ENCODE measurements around the gene TBXAS1. TPM values are rescaled to one million over a fixed set of nuclear protein-coding genes. Genes with fewer than 3 reads are reported as not detected.

The TBXAS1 gene
- total and polyA plus RNA-seq, 2 of the 8 experiments (the other 6 are each of a cell fraction or from before 2014, with no cell fraction given): 0.86 to 2.1 TPM

DNA sequence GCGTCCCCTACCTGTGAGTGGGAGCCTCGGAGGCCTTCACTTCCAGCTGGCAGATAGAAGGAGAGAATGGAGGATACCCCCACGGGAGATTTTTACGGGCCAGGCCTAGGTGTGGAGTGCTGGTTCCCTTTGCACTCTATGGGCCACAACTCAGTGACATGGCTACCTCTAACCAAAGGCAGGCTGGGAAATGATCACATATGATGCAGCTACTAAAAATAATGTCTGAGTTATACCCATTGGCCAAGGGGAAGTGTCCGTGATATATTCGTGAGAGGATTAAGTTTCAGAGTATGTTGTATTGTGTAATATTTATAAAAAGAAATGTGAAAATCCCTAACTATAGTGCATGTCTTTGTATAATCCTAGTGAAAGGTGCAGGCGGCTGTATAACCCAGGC, 37.7 kb upstream of the TBXAS1 start:
- no peak for TF ChIP-seq CHD2 (IDR thresholded peaks at IDR 0.05; ENCODE audit: low read length)
- TF ChIP-seq TEAD4 (IDR thresholded peaks at IDR 0.05; ENCODE audit: low read depth, low read length): no peak
- TF ChIP-seq, protein P1, sequence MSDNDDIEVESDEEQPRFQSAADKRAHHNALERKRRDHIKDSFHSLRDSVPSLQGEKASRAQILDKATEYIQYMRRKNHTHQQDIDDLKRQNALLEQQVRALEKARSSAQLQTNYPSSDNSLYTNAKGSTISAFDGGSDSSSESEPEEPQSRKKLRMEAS (IDR thresholded peaks at IDR 0.05): no peak
- TF ChIP-seq CEBPB (IDR thresholded peaks at IDR 0.05; ENCODE audit: low read depth, low read length): no peak
- TF ChIP-seq, protein P2, sequence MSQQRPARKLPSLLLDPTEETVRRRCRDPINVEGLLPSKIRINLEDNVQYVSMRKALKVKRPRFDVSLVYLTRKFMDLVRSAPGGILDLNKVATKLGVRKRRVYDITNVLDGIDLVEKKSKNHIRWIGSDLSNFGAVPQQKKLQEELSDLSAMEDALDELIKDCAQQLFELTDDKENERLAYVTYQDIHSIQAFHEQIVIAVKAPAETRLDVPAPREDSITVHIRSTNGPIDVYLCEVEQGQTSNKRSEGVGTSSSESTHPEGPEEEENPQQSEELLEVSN (IDR thresholded peaks at IDR 0.05): no peak
- no peak for TF ChIP-seq RFX5 (IDR thresholded peaks at IDR 0.05; ENCODE audit: borderline replicate concordance, low read depth, low read length)
- TF ChIP-seq JUN (IDR thresholded peaks at IDR 0.05; ENCODE audit: low read depth, low read length): no peak
- no peak for TF ChIP-seq RXRA (IDR thresholded peaks at IDR 0.05; ENCODE audit: insufficient read depth, low read depth, low read length)
- no peak for TF ChIP-seq YY1 (IDR thresholded peaks at IDR 0.05; ENCODE audit: low read depth, low read length)
- TF ChIP-seq SRF (IDR thresholded peaks at IDR 0.05; ENCODE audit: low read depth, low read length): no peak
- TF ChIP-seq TBP (IDR thresholded peaks at IDR 0.05; ENCODE audit: low read depth, low read length): no peak
- TF ChIP-seq, protein P3, sequence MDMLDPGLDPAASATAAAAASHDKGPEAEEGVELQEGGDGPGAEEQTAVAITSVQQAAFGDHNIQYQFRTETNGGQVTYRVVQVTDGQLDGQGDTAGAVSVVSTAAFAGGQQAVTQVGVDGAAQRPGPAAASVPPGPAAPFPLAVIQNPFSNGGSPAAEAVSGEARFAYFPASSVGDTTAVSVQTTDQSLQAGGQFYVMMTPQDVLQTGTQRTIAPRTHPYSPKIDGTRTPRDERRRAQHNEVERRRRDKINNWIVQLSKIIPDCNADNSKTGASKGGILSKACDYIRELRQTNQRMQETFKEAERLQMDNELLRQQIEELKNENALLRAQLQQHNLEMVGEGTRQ (IDR thresholded peaks at IDR 0.05; ENCODE audit: low read length): no peak
- no peak overlapping the region for H3K14ac ChIP-seq (ENCODE audit: insufficient read length)
- no peaks in the 10 kb centered on the region for H3K4me1 ChIP-seq (replicated peaks in 1 of 4; ENCODE audit: control insufficient read depth in 3 of 4, insufficient read depth in 4 of 4, low read length in 3 of 4)
- H3K27ac ChIP-seq (ENCODE audit: low read depth, low read length): no peak overlapping the region
- no peak overlapping the region for H2BK15ac ChIP-seq (ENCODE audit: low read length)
- H2AFZ ChIP-seq (ENCODE audit: low read length): no peak overlapping the region
- no peaks in the 10 kb centered on the region for H3K23me2 ChIP-seq (ENCODE audit: low read depth, low read length)
- no peak overlapping the region for H4K91ac ChIP-seq (replicated peaks; ENCODE audit: insufficient read length, low read length)
- H3K23ac ChIP-seq (ENCODE audit: insufficient read length): no peak overlapping the region
- DNase-seq (ENCODE audit: low read depth in 1 of 2, low spot score in 2 of 2) (no peak), FAIRE-seq (no peak)
- no peak overlapping the region for H2AK5ac ChIP-seq (ENCODE audit: low read depth, low read length)
- H2BK120ac ChIP-seq (replicated peaks; ENCODE audit: low read depth, low read length): no peak overlapping the region
- no peak overlapping the region for H2BK12ac ChIP-seq (ENCODE audit: low read depth, low read length)
- H3K27me3 ChIP-seq (replicated peaks in 1 of 4; ENCODE audit: control insufficient read depth in 3 of 4, extremely low read depth in 1 of 4, insufficient read depth in 3 of 4, low read length in 3 of 4): no peaks in the 10 kb centered on the region
- no peaks in the 10 kb centered on the region for H3K36me3 ChIP-seq (ENCODE audit: control insufficient read depth in 2 of 4, insufficient read depth in 4 of 4, low read length in 3 of 4)
- no peak overlapping the region for H3K56ac ChIP-seq (replicated peaks; ENCODE audit: insufficient read length, low read depth, low read length)
- H2BK20ac ChIP-seq (ENCODE audit: low read length): no peak overlapping the region
- H3K79me2 ChIP-seq (ENCODE audit: control insufficient read depth in 1 of 2, insufficient read depth in 2 of 2, low read length in 2 of 2): no peaks in the 10 kb centered on the region
- no peaks in the 10 kb centered on the region for H3K9me3 ChIP-seq (ENCODE audit: insufficient read depth in 2 of 2, low read depth in 1 of 2, low read length in 1 of 2)
- no peak overlapping the region for H4K5ac ChIP-seq (ENCODE audit: insufficient read length, low read depth, low read length)
- no peak overlapping the region for H3K4me2 ChIP-seq (ENCODE audit: insufficient read depth in 1 of 2, low read depth in 2 of 2, low read length in 2 of 2)
- ChIA-PET CTCF (ENCODE audit: partially characterized antibody) (no interaction called here), POLR2A (ENCODE audit: partially characterized antibody) (interaction anchor here (0.9 kb wide), 1 partner anchor 14 kb away, joined by 3 read pairs; the partner anchor contains the start of gene HIPK2)
- 93 to 100% methylated on average over 1 to 7 of the region's 7 CpGs for WGBS, 2 experiments (ENCODE audit: extremely low coverage in 1 of 2, insufficient coverage in 1 of 2, insufficient read length in 1 of 2, insufficient replicate concordance in 2 of 2, low coverage in 1 of 2, low lambda C conversion rate in 2 of 2, missing lambda C conversion rate in 1 of 2)
- no peak overlapping the region for H3K4ac ChIP-seq (replicated peaks; ENCODE audit: insufficient read length, low read depth, low read length)
- H3K9ac ChIP-seq (replicated peaks in 1 of 4; ENCODE audit: extremely low read depth in 1 of 4, low read depth in 3 of 4, low read length in 3 of 4): no peak overlapping the region
- no peaks in the 10 kb centered on the region for H4K20me1 ChIP-seq (replicated peaks in 1 of 2; ENCODE audit: control insufficient read depth in 1 of 2, insufficient read depth in 2 of 2, low read length in 2 of 2)
- H3K4me3 ChIP-seq (ENCODE audit: extremely low read depth in 1 of 4, insufficient read depth in 2 of 4, low read depth in 3 of 4, low read length in 4 of 4): no peak overlapping the region
- H2BK5ac ChIP-seq (ENCODE audit: low read depth, low read length): no peak overlapping the region
- no peaks in the 10 kb centered on the region for H3K79me1 ChIP-seq (ENCODE audit: low read depth, low read length)
- no peak overlapping the region for H3K18ac ChIP-seq (ENCODE audit: extremely low read depth, low read length)
- H4K8ac ChIP-seq (ENCODE audit: extremely low read depth, insufficient read depth, low read length): no peak overlapping the region

Data from H1 (cell line).